GM19035 (cell line): Measurements from ENCODE around the gene RGS14.
"Not testable (repeated sequence)": the region's sequence is repeated elsewhere in the genome, so short reads cannot be mapped to it uniquely, and the experiment has no call there.

Experiments
- ATAC-seq: cut with Tn5 transposase; IDR thresholded peaks from one replicate; pipeline ENCODE4 v1.9.1; 2021; ENCODE audit not compliant: unreplicated experiment

The RGS14 gene

DNA sequence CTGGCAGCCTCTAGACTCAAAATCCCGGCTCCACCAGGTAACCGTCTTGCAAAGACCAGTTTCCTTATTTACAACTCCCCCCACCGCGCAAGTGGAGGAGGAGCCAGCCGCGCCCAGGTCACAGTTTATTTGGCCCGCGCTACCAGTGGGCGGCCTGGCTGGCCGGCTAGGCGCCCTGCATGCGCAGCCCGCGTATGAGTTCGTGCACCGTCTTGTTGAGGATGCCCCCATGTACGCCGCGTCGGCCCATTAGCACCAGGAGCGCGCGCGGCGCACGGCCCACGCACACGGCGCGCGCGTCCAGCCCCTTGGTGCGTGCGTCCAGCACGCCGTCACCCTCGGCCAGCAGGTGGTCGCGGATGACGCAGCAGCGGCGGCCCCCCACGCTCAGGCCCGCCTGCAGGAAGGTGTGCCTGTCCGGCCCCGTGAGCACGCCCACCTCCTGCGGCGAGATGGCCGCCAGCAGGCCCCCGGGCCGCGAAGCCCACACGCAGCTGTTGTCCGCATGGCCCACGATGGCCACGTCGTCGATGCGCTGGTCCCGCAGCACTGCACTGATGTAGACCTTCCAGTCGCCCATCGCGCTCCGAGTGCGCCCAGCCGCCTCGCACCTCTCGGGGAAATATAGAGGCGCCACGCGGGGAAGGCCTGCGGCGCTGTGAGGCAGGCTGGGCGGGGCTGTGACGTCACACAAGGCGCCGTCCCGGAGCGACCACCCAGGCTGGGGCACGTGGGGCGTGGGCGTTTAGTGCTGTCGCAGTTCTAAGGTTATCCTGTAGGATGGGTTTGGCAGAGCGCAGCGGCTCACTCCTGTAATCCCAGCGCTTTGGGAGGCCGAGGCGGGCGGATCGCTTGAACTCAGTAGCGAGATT is 42.5 kb downstream of the RGS14 start, which contains the start of gene PFN3:
Gene PFN3 (minus strand): TSS at position 665 of the 872 bp plus-strand sequence. CDS start 85 bp downstream, at position 580.
- no peak for ATAC-seq

- ATAC-seq, result no peak
Observed at GRCh38 chr5:177402271-177403043, 44.7 kb downstream of the RGS14 start.

DNA sequence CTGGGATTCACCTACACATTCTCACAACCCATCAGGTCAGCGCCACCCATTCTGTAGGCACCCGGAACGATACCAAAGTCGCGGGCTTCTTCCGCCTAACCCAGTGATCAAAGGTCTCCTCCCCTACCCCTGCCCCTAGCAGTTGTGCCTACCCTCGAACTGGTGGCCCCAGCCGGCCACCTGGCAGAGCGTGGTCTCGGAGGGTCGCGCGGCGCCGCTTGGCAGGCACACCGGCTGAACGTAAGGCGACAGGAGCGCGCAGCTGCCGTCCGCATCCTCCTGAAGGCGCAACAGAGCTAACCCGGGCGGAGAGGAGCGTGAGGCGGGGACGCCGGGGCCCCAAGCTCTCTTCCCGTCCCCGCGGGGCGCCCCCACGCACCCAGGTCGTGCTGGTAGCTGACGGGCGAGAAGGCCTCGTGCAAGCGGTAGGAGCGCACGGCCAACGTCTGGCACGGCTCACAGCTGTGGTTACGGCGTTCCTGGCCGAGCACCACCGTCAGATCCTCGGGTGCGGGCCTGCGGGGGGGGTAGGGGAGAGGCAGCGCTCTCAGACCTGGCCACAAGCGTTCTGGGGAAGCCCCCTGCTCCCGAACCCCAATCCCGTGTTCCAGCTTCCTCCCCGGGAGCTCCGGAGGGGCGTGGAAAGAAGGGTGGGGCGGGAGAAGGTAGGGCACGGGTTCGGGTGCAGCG is 45.5 kb downstream of the RGS14 start:
- peak; percentile 13 for ATAC-seq

- peak; percentile 79 for ATAC-seq
Observed at GRCh38 chr5:177403792-177404640, 46.3 kb downstream of the RGS14 start.

DNA sequence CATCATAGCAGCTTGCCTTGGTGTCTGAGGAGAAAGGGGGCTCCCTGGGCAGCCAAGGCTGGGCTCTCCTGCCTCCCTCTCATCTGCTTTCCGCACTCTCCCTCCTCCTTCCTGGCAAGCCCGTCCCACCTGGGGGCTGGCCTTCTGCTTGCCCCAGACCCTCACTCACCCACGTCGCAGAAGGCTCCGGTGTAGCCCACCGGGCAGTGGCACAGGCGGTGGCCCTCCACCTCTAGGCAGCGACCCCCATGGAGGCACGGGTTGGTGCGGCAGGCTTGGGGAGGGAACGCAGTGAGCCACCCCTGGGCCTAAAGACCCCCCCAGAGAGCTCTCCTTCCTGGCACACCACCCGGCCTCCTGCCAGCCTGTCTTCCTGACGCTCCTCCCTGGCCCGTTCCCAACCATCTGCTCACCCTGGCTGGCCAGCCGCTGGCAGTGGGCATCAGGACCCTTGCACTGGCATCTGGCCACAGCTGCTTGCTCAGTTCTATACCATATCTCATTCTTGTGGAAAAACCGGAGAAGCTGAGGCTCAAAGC is 47.0 kb downstream of the RGS14 start:
- ATAC-seq, result no peak

- ATAC-seq, result no peak
Observed at GRCh38 chr5:177405312-177405711, 47.6 kb downstream of the RGS14 start.

DNA sequence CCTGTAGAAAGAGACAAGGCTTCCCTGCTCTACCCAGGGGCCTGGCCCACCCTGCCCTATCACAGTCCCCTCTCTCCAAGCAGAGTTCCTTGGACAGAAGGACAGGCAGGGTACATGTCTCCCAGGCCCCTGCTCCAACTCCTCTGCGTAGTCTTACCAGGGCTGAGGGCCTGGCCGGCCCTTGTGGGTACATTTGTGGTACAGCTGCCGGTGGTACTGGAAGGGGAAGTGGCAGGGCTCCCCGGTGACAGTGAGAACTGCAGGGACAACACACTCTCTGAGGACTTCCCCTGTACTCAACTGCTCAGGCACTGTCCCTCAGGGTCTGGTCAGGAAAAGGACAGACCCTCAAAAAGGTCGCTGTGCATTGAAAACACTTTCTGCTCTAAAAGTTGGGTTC is 48.1 kb downstream of the RGS14 start:
- ATAC-seq, result no peak

DNA sequence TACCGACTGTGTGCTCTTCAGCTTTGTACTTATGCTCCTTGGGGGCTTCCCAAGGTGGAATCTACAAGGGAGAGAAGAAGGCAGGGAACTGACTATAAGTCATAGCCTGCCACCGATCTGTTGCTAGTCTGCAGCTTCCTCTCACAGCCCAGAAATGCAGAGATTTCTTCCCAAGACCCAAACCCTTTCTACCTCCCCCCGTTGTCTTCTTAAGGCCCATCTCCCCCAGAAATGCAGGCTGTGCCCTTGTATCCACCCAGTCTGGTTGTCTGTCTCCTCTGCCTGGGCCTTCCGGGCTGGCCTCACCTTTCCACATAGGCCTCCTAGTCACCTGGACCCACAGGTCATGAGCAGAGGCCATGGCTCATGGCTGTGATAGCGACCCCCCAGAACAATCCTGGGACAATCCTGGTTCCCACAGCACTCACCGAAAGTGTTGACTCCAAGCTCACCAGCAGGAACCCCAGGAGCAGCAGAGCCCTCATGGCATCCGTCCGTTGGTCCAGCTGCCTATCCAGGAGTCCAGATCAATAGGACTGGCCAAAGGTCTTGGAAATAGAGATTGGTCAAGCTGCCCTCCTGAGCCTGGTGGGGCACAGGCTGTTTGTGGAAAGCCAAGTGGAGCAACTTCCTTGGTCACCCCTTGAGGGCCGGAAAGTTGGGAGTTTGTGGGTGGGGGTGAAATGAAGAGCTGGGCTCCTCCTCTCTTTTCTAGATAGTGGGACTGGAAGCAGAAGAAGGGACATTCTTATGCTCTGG is 51.5 kb downstream of the RGS14 start, which contains the start of gene F12:
Gene F12 (minus strand): TSS at position 522 of the 759 bp plus-strand sequence. CDS start 37 bp downstream, at position 485.
- no peak for ATAC-seq

DNA sequence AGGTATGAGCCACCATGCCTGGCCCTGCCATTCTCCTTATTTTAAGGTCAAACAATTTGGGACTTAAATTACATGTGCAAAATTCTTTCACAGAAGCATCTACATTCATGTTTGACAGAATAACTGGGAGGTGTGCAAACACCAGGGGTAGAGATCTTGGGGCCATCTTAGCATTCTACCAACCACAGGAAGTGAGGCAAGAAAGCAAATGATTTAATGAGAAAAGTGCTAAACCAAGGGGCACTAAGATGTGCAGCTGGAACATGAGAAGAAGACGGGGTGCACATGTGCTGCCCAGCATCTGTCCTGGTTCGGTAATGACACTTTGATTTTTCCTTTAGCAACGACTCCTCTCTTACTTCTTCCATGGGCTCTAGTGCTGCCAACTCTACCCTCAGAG is 52.9 kb downstream of the RGS14 start:
- no peak for ATAC-seq

DNA sequence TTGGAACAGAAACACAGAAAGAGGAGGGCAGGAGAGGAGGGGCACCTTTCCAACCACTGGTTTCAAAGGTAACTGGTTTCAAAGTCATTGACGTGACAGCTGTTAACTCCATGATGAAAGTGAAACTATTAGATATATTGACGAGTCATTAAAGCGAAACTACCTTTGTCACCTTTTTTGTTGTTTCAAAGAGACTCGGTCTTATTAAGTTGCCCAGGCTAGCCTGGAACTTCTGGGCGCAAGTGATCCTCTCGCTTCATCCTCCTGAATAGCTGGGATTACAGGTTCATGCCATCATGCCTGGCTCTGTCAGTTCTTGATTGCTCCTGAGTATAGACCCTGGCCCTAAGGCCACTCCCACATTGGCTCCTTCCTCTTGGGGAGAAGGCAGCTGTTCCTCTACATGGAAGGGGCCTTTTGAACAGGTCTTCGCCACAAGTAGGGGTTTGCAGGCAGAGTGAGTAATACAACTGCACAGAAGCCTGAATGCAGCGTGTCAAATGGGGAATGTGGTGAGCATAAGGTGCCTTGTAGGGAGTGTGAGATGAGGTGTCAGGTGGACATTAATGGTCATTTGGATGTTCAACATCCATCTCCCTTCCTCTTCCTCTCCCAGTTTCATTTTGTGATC is 55.0 kb downstream of the RGS14 start:
- peak; percentile 76 for ATAC-seq

DNA sequence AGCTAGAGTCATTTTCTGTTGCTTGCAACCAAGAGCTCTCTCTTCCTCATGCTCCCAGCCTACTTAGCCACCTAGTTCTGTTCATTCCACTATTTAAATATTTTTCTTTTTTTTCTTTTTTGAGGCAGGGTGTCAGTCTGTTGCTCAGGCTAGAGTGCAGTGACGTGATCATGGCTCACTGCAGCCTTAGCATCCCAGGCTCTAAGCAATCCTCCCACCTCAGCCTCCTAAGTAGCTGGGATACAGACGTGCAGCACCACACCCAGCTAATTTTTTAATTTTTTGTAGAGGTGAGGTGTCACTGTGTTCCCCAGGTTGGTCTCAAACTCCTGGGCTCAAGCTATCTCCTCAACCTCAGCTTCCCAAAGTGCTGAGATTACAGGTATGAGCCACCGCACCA is 56.8 kb downstream of the RGS14 start:
- no peak for ATAC-seq

GRCh38 chr5:177417081-177417480 is 59.4 kb downstream of the RGS14 start:
- ATAC-seq, result not testable (repeated sequence)

- no peak for ATAC-seq
Observed at GRCh38 chr5:177419046-177419445, 61.3 kb downstream of the RGS14 start.

- not testable (repeated sequence) for ATAC-seq
Observed at GRCh38 chr5:177420472-177420871, 62.7 kb downstream of the RGS14 start.

DNA sequence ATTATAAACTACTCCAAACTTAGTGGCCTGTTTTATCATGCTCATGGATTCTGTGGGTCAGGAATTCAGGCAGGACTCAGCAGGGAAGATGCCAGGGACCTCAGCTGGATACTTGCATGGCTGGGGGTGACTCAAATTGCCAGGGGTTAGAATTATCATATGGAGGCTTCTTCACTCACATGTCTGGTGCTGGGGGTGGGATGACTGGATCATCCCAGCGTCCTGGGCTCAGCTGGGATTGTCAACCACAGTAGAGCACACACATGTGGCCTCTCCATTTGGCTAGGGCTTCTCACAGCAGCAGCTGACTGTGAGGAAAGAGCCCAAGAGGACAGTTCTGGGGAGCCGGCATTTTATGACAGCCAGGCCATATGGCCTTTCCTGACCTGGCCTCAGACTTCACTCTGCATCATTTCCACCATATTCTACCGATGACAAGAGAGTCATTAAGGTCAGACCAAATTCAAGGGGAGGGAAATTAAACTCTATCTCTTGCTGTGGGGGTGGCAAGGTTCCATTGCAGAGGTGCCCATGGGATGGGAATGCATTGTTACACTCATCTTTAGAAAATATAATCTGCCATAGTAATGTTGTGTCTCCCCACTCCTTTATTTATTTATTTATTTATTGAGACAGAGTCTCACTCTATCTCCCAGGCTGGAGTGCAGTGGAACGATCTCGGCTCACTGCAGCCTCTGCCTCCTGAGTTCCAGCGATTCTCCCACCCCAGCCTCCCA is 63.5 kb downstream of the RGS14 start:
- ATAC-seq, result no peak
